ENCODE results near the gene SLC16A8. TPM values are rescaled to one million over a fixed set of nuclear protein-coding genes. Genes with fewer than 3 reads are reported as not detected.

The SLC16A8 gene
- total RNA-seq, 1 donor from 2014 or later: not detected

GRCh38 chr22:38127869-38128268, 43.9 kb upstream of the SLC16A8 start:
- Histone ChIP-seq H3K4me1 (ENCODE audit: insufficient read depth, low read length) (no peaks in the 10 kb centered on the region), H2AFZ (ENCODE audit: low read depth, low read length) (no peak overlapping the region), H3K79me2 (ENCODE audit: insufficient read depth, low read length) (no peaks in the 10 kb centered on the region), H3K9me3 (ENCODE audit: insufficient read depth, low read depth, low read length) (no peaks in the 10 kb centered on the region), H3K4me3 (ENCODE audit: insufficient read depth, low read depth, low read length) (no peak overlapping the region), H3K9ac (ENCODE audit: low read length) (no peak overlapping the region), H3K4me2 (ENCODE audit: low read length) (no peak overlapping the region), H3K36me3 (ENCODE audit: insufficient read depth, low read length) (no peaks in the 10 kb centered on the region), H3K27ac (ENCODE audit: low read depth, low read length) (no peak overlapping the region), H3K27me3 (ENCODE audit: insufficient read depth, low read length) (no peaks in the 10 kb centered on the region), H4K20me1 (ENCODE audit: insufficient read depth, low read length) (no peaks in the 10 kb centered on the region)
- H3K27ac Mint-ChIP-seq (ENCODE audit: unreplicated experiment): no peak overlapping the region
- H3K9me3 Mint-ChIP-seq (ENCODE audit: unreplicated experiment): no peaks in the 10 kb centered on the region
- FAIRE-seq (no peak), DNase-seq (ENCODE audit: low read depth) (no peak)
- H3K27me3 Mint-ChIP-seq (ENCODE audit: low read depth, unreplicated experiment): peaks cover 10% of the 10 kb centered on the region
- peaks cover 5% of the 10 kb centered on the region for H3K36me3 Mint-ChIP-seq (ENCODE audit: low read depth, unreplicated experiment)
- H3K4me3 Mint-ChIP-seq (ENCODE audit: unreplicated experiment): no peak overlapping the region
- TF ChIP-seq EZH2 (IDR thresholded peaks at IDR 0.05; ENCODE audit: insufficient read depth, low read length) (no peak), CTCF (IDR thresholded peaks at IDR 0.05; ENCODE audit: insufficient read depth, low read depth, low read length) (no peak)
- H3K4me1 Mint-ChIP-seq (ENCODE audit: low read depth, unreplicated experiment): peaks cover 3% of the 10 kb centered on the region

GRCh38 chr22:38126928-38127668, 43.1 kb upstream of the SLC16A8 start:
- TF ChIP-seq CTCF (IDR thresholded peaks at IDR 0.05; ENCODE audit: insufficient read depth, low read depth, low read length) (no peak), EZH2 (IDR thresholded peaks at IDR 0.05; ENCODE audit: insufficient read depth, low read length) (no peak)
- H3K4me1 Mint-ChIP-seq (ENCODE audit: low read depth, unreplicated experiment): peaks cover 3% of the 10 kb centered on the region
- DNase-seq (ENCODE audit: low read depth): no peak
- Histone ChIP-seq H3K36me3 (ENCODE audit: insufficient read depth, low read length) (no peaks in the 10 kb centered on the region), H3K27me3 (ENCODE audit: insufficient read depth, low read length) (no peaks in the 10 kb centered on the region), H2AFZ (ENCODE audit: low read depth, low read length) (no peak overlapping the region), H3K4me1 (ENCODE audit: insufficient read depth, low read length) (no peaks in the 10 kb centered on the region), H3K9ac (ENCODE audit: low read length) (no peak overlapping the region), H3K9me3 (ENCODE audit: insufficient read depth, low read depth, low read length) (no peaks in the 10 kb centered on the region), H3K4me3 (ENCODE audit: insufficient read depth, low read depth, low read length) (no peak overlapping the region), H3K4me2 (ENCODE audit: low read length) (no peak overlapping the region), H3K27ac (ENCODE audit: low read depth, low read length) (no peak overlapping the region), H3K79me2 (ENCODE audit: insufficient read depth, low read length) (no peaks in the 10 kb centered on the region), H4K20me1 (ENCODE audit: insufficient read depth, low read length) (no peaks in the 10 kb centered on the region)
- H3K4me3 Mint-ChIP-seq (ENCODE audit: unreplicated experiment): no peak overlapping the region
- H3K36me3 Mint-ChIP-seq (ENCODE audit: low read depth, unreplicated experiment): peaks cover 3% of the 10 kb centered on the region
- peaks cover 11% of the 10 kb centered on the region for H3K27me3 Mint-ChIP-seq (ENCODE audit: low read depth, unreplicated experiment)
- FAIRE-seq: no peak
- no peaks in the 10 kb centered on the region for H3K9me3 Mint-ChIP-seq (ENCODE audit: unreplicated experiment)
- no peak overlapping the region for H3K27ac Mint-ChIP-seq (ENCODE audit: unreplicated experiment)

GRCh38 chr22:38125751-38126201, 41.8 kb upstream of the SLC16A8 start:
- H3K4me1 ChIP-seq (ENCODE audit: insufficient read depth, low read length): no peaks in the 10 kb centered on the region
- FAIRE-seq (no peak), DNase-seq (ENCODE audit: low read depth) (no peak)
- Mint-ChIP-seq H3K4me3 (ENCODE audit: unreplicated experiment) (no peak overlapping the region), H3K36me3 (ENCODE audit: low read depth, unreplicated experiment) (peaks cover 2% of the 10 kb centered on the region), H3K27me3 (ENCODE audit: low read depth, unreplicated experiment) (peaks cover 13% of the 10 kb centered on the region), H3K27ac (ENCODE audit: unreplicated experiment) (no peak overlapping the region), H3K9me3 (ENCODE audit: unreplicated experiment) (no peaks in the 10 kb centered on the region), H3K4me1 (ENCODE audit: low read depth, unreplicated experiment) (peaks cover 3% of the 10 kb centered on the region)
- no peak overlapping the region for H2AFZ ChIP-seq (ENCODE audit: low read depth, low read length)
- no peaks in the 10 kb centered on the region for H4K20me1 ChIP-seq (ENCODE audit: insufficient read depth, low read length)
- H3K27ac ChIP-seq (ENCODE audit: low read depth, low read length): no peak overlapping the region
- no peak overlapping the region for H3K9ac ChIP-seq (ENCODE audit: low read length)
- no peak overlapping the region for H3K4me2 ChIP-seq (ENCODE audit: low read length)
- H3K4me3 ChIP-seq (ENCODE audit: insufficient read depth, low read depth, low read length): no peak overlapping the region
- no peaks in the 10 kb centered on the region for H3K27me3 ChIP-seq (ENCODE audit: insufficient read depth, low read length)
- no peaks in the 10 kb centered on the region for H3K9me3 ChIP-seq (ENCODE audit: insufficient read depth, low read depth, low read length)
- H3K79me2 ChIP-seq (ENCODE audit: insufficient read depth, low read length): no peaks in the 10 kb centered on the region
- no peak for TF ChIP-seq EZH2 (IDR thresholded peaks at IDR 0.05; ENCODE audit: insufficient read depth, low read length)
- no peak for TF ChIP-seq CTCF (IDR thresholded peaks at IDR 0.05; ENCODE audit: insufficient read depth, low read depth, low read length)
- no peaks in the 10 kb centered on the region for H3K36me3 ChIP-seq (ENCODE audit: insufficient read depth, low read length)

Measured in astrocyte (in vitro differentiated cells and primary cell).